GM19043 (cell line): ENCODE results near the gene AGK.
"Not testable (repeated sequence)": the region's sequence is repeated elsewhere in the genome, so short reads cannot be mapped to it uniquely, and the experiment has no call there.

Source experiments
- ATAC-seq: cut with Tn5 transposase; IDR thresholded peaks from one replicate; pipeline ENCODE4 v1.9.1; 2021; ENCODE audit warnings: low read depth; ENCODE audit not compliant: unreplicated experiment

AGK gene

GRCh38 chr7:141641876-141642275, 90.7 kb downstream of the AGK start:
- no peak for ATAC-seq

- no peak for ATAC-seq
These were observed 94.0 kb downstream of the AGK start for GRCh38 chr7:141645188-141645587.

- ATAC-seq: no peak
These were observed 95.7 kb downstream of the AGK start for GRCh38 chr7:141646826-141647480.

- ATAC-seq: not testable (repeated sequence)
These were observed 96.5 kb downstream of the AGK start for GRCh38 chr7:141647701-141648100.

- no peak for ATAC-seq
These were observed 97.3 kb downstream of the AGK start for GRCh38 chr7:141648276-141649114.

GRCh38 chr7:141649137-141649864, 98.1 kb downstream of the AGK start:
- ATAC-seq: peak; percentile 58

GRCh38 chr7:141649865-141650634, 98.8 kb downstream of the AGK start:
- peak; percentile 41 for ATAC-seq

GRCh38 chr7:141651417-141651816, 100.2 kb downstream of the AGK start:
- ATAC-seq: no peak

- ATAC-seq: no peak
These were observed 101.5 kb downstream of the AGK start for GRCh38 chr7:141652691-141653090.

- peak; percentile 89 for ATAC-seq
These were observed 103.3 kb downstream of the AGK start for GRCh38 chr7:141654551-141654950.

- ATAC-seq: no peak
These were observed 108.3 kb downstream of the AGK start for GRCh38 chr7:141659501-141659900.

GRCh38 chr7:141660259-141660658, 109.0 kb downstream of the AGK start:
- no peak for ATAC-seq

GRCh38 chr7:141663081-141663849, 112.1 kb downstream of the AGK start:
- no peak for ATAC-seq

GRCh38 chr7:141664450-141664849, 113.2 kb downstream of the AGK start:
- ATAC-seq: no peak

- ATAC-seq: no peak
These were observed 114.2 kb downstream of the AGK start for GRCh38 chr7:141665208-141666035.

- ATAC-seq: no peak
These were observed 114.9 kb downstream of the AGK start for GRCh38 chr7:141666071-141666470.

GRCh38 chr7:141668853-141669252, 117.6 kb downstream of the AGK start:
- ATAC-seq: no peak

GRCh38 chr7:141671705-141672496, 120.7 kb downstream of the AGK start:
- ATAC-seq: no peak
